AG10803 (cell line): Measurements from ENCODE around the gene CLASP1.

Experiments
- DNase-seq: peaks from one replicate; pipeline ENCODE4 v3.0.0; 2010; ENCODE audit warnings: low read depth
- H3K4me3 ChIP-seq: 2 replicates; pipeline ENCODE4 v1.5.1; 2011; ENCODE audit warnings: mild to moderate bottlenecking, low read length, control low read depth
- TF ChIP-seq, protein P1 (sequence below): conservative IDR thresholded peaks from 2 replicates; pipeline ENCODE4 v1.5.1; 2011; ENCODE audit warnings: mild to moderate bottlenecking, low read length, control low read depth, inconsistent platforms

The CLASP1 gene

DNA sequence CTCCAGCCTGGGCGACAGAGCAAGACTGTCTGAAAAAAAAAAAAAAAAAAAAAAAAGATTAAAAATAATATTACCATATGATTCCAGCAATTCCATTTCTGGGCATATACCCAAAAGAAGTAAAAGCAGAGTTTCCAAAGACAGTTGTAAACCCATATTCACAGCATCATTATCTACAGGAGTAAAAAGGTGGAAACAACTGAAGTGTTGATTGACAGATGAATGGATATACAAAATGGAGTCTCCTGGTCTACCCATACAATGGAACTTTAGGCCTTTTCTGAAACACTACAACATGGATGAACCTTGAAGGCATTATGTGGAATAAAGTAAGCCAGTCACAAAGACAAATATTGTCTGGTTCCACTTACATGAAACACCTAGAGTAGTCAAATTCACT is 112.9 kb downstream of the CLASP1 start:
- TF ChIP-seq, protein P1, sequence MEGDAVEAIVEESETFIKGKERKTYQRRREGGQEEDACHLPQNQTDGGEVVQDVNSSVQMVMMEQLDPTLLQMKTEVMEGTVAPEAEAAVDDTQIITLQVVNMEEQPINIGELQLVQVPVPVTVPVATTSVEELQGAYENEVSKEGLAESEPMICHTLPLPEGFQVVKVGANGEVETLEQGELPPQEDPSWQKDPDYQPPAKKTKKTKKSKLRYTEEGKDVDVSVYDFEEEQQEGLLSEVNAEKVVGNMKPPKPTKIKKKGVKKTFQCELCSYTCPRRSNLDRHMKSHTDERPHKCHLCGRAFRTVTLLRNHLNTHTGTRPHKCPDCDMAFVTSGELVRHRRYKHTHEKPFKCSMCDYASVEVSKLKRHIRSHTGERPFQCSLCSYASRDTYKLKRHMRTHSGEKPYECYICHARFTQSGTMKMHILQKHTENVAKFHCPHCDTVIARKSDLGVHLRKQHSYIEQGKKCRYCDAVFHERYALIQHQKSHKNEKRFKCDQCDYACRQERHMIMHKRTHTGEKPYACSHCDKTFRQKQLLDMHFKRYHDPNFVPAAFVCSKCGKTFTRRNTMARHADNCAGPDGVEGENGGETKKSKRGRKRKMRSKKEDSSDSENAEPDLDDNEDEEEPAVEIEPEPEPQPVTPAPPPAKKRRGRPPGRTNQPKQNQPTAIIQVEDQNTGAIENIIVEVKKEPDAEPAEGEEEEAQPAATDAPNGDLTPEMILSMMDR: no peak
- no peak for DNase-seq
- H3K4me3 ChIP-seq: no peak overlapping the region

DNA sequence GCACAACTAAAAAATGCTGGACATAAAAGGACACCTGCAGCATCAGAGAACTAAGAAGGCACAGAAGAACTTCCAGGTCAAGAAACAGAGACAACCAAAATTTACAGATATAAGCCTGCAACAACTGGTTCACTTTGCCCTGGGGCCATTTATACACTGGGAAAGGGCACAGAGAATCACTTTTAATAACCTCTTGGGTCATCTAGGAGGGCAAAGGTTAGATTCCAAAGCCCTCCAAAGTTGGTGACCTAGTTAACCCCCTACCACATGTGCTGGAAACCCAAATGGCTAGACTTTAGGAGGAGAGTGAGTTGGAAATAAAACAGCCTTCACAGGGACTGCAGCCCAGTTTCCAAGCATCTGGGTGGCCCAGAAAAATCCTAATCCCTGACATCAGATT is 115.3 kb downstream of the CLASP1 start:
- DNase-seq: no peak
- TF ChIP-seq, protein P1: no peak
- H3K4me3 ChIP-seq: no peak overlapping the region

DNA sequence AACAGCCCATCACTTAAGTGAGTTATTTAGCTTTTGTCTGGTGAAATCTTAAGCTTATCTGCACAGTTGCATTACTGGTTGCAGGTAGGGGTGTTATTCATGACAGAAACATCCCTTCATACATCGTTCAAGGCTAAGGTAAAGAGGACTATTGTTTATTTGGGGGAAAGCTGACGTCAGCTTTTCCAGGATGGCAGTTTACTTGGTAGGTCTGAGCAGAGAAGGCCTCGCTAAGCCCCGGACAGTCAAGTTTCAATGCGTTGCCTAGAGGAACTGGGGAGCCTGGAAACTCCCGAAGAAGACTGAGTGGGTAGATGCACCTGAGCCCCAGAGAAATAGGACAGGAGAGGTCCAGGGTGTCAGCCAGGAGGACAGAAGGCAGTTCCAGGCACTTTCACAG is 116.4 kb downstream of the CLASP1 start:
- DNase-seq: no peak
- TF ChIP-seq, protein P1: no peak
- no peak overlapping the region for H3K4me3 ChIP-seq

DNA sequence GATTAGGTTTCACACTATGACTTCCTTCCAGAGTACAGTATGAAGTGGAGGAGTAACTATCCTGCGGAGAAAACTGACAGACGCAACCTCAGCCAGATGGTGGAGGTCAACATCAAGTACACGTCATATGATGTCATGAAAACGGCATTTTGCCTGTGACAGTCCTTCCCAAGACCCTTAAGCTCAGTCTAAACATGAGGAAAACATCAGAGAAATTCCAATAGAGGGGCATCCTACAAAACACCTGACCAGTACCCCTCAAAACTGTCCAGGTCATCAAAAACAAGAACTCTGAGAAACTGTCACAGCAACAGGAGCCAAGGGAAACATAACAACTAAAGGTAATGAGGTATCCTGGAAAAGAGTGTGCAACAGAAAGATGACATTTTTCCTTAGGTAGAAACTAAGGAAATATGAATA is 116.9 kb downstream of the CLASP1 start:
- DNase-seq: peak; percentile 47
- no peak overlapping the region for H3K4me3 ChIP-seq
- TF ChIP-seq, protein P1: no peak

DNA sequence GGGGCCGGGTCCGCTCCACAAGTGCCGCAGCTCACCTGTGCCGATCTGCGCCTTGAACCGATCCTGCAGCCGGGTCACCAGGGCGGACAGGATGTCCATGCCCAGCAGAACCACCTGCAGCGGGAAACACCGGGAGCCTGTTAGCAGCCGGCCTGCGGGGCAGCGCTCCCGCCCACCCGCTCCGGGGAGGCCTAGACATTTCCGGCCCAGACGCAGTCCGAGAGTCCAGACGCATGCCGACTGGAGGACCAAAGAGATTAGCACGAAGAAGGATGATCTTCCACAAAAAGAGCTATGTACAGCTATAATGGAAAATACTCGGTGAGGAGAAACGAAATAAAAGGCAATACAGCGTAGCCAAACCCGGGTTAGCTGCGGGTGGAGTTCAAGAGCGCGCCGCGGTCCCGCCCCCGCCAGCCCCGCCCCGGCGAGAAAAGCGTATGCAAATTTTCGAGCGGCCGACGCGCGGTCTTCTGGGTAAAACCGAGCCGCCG is 119.0 kb downstream of the CLASP1 start:
- TF ChIP-seq, protein P1: no peak
- peak; percentile 64 for DNase-seq

DNA sequence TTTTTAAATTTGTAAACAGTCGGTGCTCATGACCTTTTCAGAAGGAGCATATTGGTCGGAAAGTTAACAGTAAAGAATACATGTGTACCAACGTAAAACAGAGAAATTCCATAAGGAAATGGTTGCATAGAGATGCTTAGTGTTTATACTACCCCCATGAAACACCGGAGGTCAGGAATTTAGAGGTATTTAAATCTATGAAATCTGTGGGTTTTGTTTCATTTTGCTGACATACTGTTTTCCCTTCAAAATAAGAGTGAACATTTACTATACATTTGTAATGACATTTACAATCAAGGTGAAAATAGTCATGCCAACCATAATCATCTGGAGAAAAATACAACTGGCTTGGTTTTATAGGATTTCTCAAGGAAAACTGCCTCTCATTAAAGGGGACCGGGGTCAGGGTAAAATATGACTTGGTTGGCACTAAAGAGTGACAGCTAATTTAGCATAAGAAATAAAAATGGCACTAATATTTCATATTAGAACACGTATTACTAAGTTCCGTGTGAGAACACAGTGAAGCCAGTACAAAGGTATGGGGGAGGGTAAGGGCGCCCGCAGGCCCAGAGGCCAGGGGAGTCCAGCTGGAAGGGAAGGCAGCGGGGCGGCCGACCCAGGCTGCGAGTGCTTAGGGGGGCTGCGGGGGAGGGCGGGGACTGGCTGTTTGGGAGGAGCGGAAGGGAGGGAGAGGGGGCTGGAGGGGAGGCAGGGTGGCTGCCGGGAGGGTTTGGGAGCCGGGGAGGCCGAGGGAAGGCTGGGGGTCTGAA is 119.6 kb downstream of the CLASP1 start:
- peak; percentile 46 for DNase-seq
- H3K4me3 ChIP-seq: peak overlapping the region; percentile 84
- TF ChIP-seq, protein P1: no peak

More for the DNA sequence above, 119.0 kb downstream of the CLASP1 start:
- H3K4me3 ChIP-seq: peak overlapping the region; percentile 84
